ENCODE data around the gene WDR90. TPM values are rescaled to one million over a fixed set of nuclear protein-coding genes. Genes with fewer than 3 reads are reported as not detected.

Gene WDR90
- total RNA-seq, 1 donor from 2014 or later = 9.3 TPM

GRCh38 chr16:641326-642188, 7.6 kb upstream of the WDR90 start, which contains the start of gene MCRIP2:
TSS of gene MCRIP2 (plus strand) at chr16:641828. CDS start at chr16:641992, 164 bp downstream.
- H3K36me3 Mint-ChIP-seq = peaks cover 2% of the 10 kb centered on the region
- no peak within 1 kb of the TSS for H3K27ac Mint-ChIP-seq
- Histone ChIP-seq H3K36me3 (no peaks in the 10 kb centered on the region), H3K9me3 (ENCODE audit: low read depth) (no peaks in the 10 kb centered on the region), H3K4me2 (peak within 1 kb of the TSS; percentile 95), H3K27me3 (peaks cover 34% of the 10 kb centered on the region), H3K4me1 (peaks cover 17% of the 10 kb centered on the region), H4K20me1 (ENCODE audit: low read depth) (peaks cover 8% of the 10 kb centered on the region), H3K27ac (no peak within 1 kb of the TSS), H3K79me2 (ENCODE audit: low read depth) (no peaks in the 10 kb centered on the region), H3F3A (ENCODE audit: low read depth) (peaks cover 32% of the 10 kb centered on the region), H3K4me3 (peak within 1 kb of the TSS; percentile 74), H2AFZ (replicated peaks) (peak within 1 kb of the TSS; percentile 85), H3K9ac (no peak within 1 kb of the TSS)
- peak within 1 kb of the TSS; percentile 79 for H3K4me3 Mint-ChIP-seq
- no peak for TF ChIP-seq EZH2phosphoT487 (IDR thresholded peaks at IDR 0.05)
- peak; percentile 53 for TF ChIP-seq EZH2 (IDR thresholded peaks at IDR 0.05)
- H3K4me1 Mint-ChIP-seq = peaks cover 28% of the 10 kb centered on the region
- H3K9me3 Mint-ChIP-seq = peaks cover 2% of the 10 kb centered on the region
- peaks cover 10% of the 10 kb centered on the region for H3K27me3 Mint-ChIP-seq (ENCODE audit: insufficient read depth, low read depth)
- DNase-seq (ENCODE audit: low spot score) = peak; percentile 90

- Histone ChIP-seq H3K4me1 (peaks cover 16% of the 10 kb centered on the region), H2AFZ (replicated peaks) (peak overlapping the region; percentile 85), H3K79me2 (ENCODE audit: low read depth) (no peaks in the 10 kb centered on the region), H3F3A (ENCODE audit: low read depth) (peaks cover 29% of the 10 kb centered on the region), H4K20me1 (ENCODE audit: low read depth) (peaks cover 9% of the 10 kb centered on the region), H3K4me3 (peak overlapping the region; percentile 74), H3K4me2 (peak overlapping the region; percentile 95), H3K27ac (no peak overlapping the region), H3K27me3 (peaks cover 34% of the 10 kb centered on the region), H3K9me3 (ENCODE audit: low read depth) (no peaks in the 10 kb centered on the region), H3K9ac (no peak overlapping the region), H3K36me3 (no peaks in the 10 kb centered on the region)
- Mint-ChIP-seq H3K4me3 (peak overlapping the region; percentile 77), H3K27ac (no peak overlapping the region), H3K36me3 (no peaks in the 10 kb centered on the region), H3K9me3 (no peaks in the 10 kb centered on the region), H3K4me1 (peaks cover 24% of the 10 kb centered on the region), H3K27me3 (ENCODE audit: insufficient read depth, low read depth) (peaks cover 6% of the 10 kb centered on the region)
- DNase-seq (ENCODE audit: low spot score) = peak; percentile 54
- TF ChIP-seq CTCF (IDR thresholded peaks at IDR 0.05) (no peak), EZH2phosphoT487 (IDR thresholded peaks at IDR 0.05) (peak; percentile 62), EZH2 (IDR thresholded peaks at IDR 0.05) (peak; percentile 87)
These were observed 6.7 kb upstream of the WDR90 start for GRCh38 chr16:642189-643049.

- Histone ChIP-seq H3K4me3 (no peak overlapping the region), H3K4me2 (no peak overlapping the region), H3K9ac (no peak overlapping the region), H4K20me1 (ENCODE audit: low read depth) (peaks cover 11% of the 10 kb centered on the region), H3K4me1 (peaks cover 10% of the 10 kb centered on the region), H3K27me3 (peaks cover 34% of the 10 kb centered on the region), H3K36me3 (no peaks in the 10 kb centered on the region), H3K9me3 (ENCODE audit: low read depth) (no peaks in the 10 kb centered on the region), H2AFZ (replicated peaks) (no peak overlapping the region), H3F3A (ENCODE audit: low read depth) (peaks cover 23% of the 10 kb centered on the region), H3K27ac (no peak overlapping the region), H3K79me2 (ENCODE audit: low read depth) (no peaks in the 10 kb centered on the region)
- peaks cover 18% of the 10 kb centered on the region for H3K4me1 Mint-ChIP-seq
- H3K9me3 Mint-ChIP-seq = no peaks in the 10 kb centered on the region
- no peak for TF ChIP-seq EZH2 (IDR thresholded peaks at IDR 0.05)
- TF ChIP-seq CTCF (IDR thresholded peaks at IDR 0.05) = no peak
- TF ChIP-seq EZH2phosphoT487 (IDR thresholded peaks at IDR 0.05) = no peak
- H3K36me3 Mint-ChIP-seq = no peaks in the 10 kb centered on the region
- DNase-seq (ENCODE audit: low spot score) = no peak
- peak overlapping the region; percentile 79 for H3K4me3 Mint-ChIP-seq
- no peak overlapping the region for H3K27ac Mint-ChIP-seq
- peaks cover 3% of the 10 kb centered on the region for H3K27me3 Mint-ChIP-seq (ENCODE audit: insufficient read depth, low read depth)
These were observed 6.2 kb upstream of the WDR90 start for GRCh38 chr16:643050-643368.
